NT2/D1 (cell line): Measurements from ENCODE around the gene ATP6V0C.
"Not testable (repeated sequence)": the region's sequence is repeated elsewhere in the genome, so short reads cannot be mapped to it uniquely, and the experiment has no call there.

Experiments
- DNase-seq: peaks from one replicate; pipeline ENCODE4 v3.0.0-alpha.2; 2011; ENCODE audit warnings: low read depth, low spot score
- H3K27me3 ChIP-seq: 2 replicates; pipeline ENCODE4 v1.6.0; 2011; ENCODE audit warnings: mild to moderate bottlenecking; ENCODE audit not compliant: insufficient read length, insufficient read depth
- H3K36me3 ChIP-seq: 2 replicates; pipeline ENCODE4 v1.6.1; 2011; ENCODE audit warnings: mild to moderate bottlenecking, low read length, mixed read lengths; ENCODE audit not compliant: insufficient read depth, insufficient read length
- H3K4me1 ChIP-seq: 2 replicates; pipeline ENCODE4 v1.5.1; 2011; ENCODE audit not compliant: insufficient read depth, insufficient read length
- H3K4me3 ChIP-seq: 2 replicates; pipeline ENCODE4 v1.5.1; 2011; ENCODE audit warnings: low read depth; ENCODE audit not compliant: insufficient read length
- H3K9ac ChIP-seq: 2 replicates; pipeline ENCODE4 v1.6.0; 2011; ENCODE audit warnings: low read depth; ENCODE audit not compliant: insufficient read length
- H3K9me3 ChIP-seq: 2 replicates; pipeline ENCODE4 v1.5.1; 2011; ENCODE audit warnings: mild to moderate bottlenecking, low read length; ENCODE audit not compliant: insufficient read depth
- SUZ12 ChIP-seq: IDR thresholded peaks from 2 replicates; pipeline ENCODE4 v1.6.1; 2011; ENCODE audit not compliant: insufficient read length, insufficient read depth; ENCODE audit errors: extremely low read depth
- YY1 ChIP-seq: IDR thresholded peaks from 2 replicates; pipeline ENCODE4 v1.6.1; 2011; ENCODE audit not compliant: insufficient read length, insufficient read depth
- ZNF274 ChIP-seq: IDR thresholded peaks from 2 replicates; pipeline ENCODE4 v1.6.1; 2011; ENCODE audit warnings: mild to moderate bottlenecking, low read depth, low read length

The ATP6V0C gene

GRCh38 chr16:2533912-2534311 lies 20.2 kb downstream of the ATP6V0C start:
- Histone ChIP-seq H3K27me3 (no peaks in the 10 kb centered on the region), H3K9me3 (no peaks in the 10 kb centered on the region), H3K4me3 (no peak overlapping the region), H3K36me3 (peaks cover 21% of the 10 kb centered on the region), H3K4me1 (peaks cover 23% of the 10 kb centered on the region), H3K9ac (no peak overlapping the region)
- TF ChIP-seq SUZ12 (no peak), YY1 (no peak), ZNF274 (no peak)
- no peak for DNase-seq

DNA sequence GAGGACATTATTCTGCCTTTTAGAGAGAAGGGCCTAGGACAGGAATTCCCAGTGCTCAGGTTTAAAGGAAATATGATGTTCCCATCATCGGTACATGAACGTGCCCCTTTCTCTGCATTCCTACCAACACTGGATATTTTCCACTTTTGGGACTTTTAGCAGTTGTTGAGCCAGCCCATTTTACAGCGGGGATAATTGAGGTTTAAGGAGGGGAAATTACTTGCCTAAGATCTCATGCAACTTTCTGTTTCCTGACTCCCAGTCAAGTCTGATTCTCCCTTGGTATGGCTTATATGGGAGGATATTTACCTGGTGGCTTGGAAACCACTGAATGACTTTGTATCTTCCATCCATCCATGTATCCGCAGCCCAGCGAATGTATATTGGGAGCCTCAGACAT lies 20.6 kb downstream of the ATP6V0C start:
- H3K9me3 ChIP-seq, H3K27me3 ChIP-seq, H3K4me3 ChIP-seq, H3K9ac ChIP-seq, DNase-seq: not testable (repeated sequence)
- Histone ChIP-seq H3K4me1 (peaks cover 23% of the 10 kb centered on the region), H3K36me3 (peaks cover 18% of the 10 kb centered on the region)

DNA sequence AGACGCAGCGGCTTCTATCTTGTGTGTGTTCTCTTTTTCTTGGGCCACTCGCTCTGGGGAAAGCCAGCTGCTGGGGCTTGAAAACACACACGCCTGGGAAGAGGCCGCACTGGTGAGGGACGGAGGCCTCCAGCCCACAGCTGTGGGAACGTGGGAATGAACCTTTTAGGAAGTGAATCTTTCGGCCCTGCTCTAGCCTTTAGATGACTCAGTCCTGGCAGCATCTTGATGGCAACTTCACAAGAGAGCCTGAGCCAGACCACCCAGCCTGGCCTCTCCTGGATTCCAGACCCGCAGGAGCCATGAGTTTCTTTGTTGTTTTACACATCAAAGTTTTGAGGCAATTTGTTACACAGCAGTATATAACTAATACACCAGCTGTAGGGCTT lies 21.9 kb downstream of the ATP6V0C start:
- Histone ChIP-seq H3K27me3 (no peaks in the 10 kb centered on the region), H3K9me3 (no peaks in the 10 kb centered on the region), H3K9ac (peak overlapping the region; percentile 23), H3K36me3 (peaks cover 14% of the 10 kb centered on the region), H3K4me1 (peaks cover 22% of the 10 kb centered on the region), H3K4me3 (no peak overlapping the region)
- DNase-seq = no peak
- TF ChIP-seq ZNF274 (no peak), SUZ12 (no peak), YY1 (no peak)

DNA sequence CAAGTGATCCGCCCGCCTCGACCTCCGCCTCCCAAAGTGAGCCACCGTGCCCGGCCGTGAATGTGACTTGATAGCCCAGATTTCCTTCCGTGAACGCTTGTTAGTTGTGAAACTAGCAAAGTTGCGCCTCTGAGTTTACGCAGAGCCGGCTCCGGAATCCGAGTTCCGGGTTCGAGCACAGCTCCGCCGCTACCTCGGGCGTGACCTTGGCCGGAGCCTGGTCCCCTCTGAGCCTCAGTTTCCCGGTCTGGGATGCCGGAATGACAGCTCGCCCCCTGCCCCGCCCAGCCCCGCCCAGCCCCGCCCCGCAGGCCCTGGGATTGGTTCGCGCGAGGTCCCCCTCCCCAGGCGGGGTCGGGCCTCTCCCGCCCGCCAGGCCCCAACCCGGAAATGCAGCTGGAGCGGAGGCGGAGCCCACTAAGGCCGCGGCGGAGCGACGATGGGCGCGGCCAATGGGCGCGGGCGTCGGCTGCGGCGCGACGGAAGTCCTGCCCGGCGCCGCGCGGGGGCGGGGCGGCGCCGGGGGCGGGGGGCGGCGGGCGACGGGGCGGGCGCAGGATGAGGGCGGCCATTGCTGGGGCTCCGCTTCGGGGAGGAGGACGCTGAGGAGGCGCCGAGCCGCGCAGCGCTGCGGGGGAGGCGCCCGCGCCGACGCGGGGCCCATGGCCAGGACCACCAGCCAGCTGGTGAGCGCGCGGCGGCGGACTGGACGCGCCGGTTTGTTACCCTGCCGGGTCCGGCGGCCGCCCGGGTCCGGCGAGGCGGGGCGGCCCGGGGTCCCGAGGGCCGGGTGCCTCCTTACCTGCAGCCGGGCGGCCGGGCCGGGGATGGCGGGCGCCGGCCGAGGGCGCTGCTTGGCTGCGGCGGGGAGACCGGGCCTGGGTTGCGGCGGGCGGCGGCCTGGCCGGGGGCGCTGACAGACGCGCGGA lies 24.0 kb downstream of the ATP6V0C start, which contains the start of gene PDPK1:
Gene PDPK1, plus strand, starts transcription at position 571 of the 929 bp plus-strand sequence. Its CDS starts 92 bp downstream, at position 663.
- DNase-seq = peak; percentile 95
- peak within 1 kb of the TSS; percentile 76 for H3K4me3 ChIP-seq
- TF ChIP-seq ZNF274 (no peak), SUZ12 (no peak), YY1 (peak; percentile 40)

DNA sequence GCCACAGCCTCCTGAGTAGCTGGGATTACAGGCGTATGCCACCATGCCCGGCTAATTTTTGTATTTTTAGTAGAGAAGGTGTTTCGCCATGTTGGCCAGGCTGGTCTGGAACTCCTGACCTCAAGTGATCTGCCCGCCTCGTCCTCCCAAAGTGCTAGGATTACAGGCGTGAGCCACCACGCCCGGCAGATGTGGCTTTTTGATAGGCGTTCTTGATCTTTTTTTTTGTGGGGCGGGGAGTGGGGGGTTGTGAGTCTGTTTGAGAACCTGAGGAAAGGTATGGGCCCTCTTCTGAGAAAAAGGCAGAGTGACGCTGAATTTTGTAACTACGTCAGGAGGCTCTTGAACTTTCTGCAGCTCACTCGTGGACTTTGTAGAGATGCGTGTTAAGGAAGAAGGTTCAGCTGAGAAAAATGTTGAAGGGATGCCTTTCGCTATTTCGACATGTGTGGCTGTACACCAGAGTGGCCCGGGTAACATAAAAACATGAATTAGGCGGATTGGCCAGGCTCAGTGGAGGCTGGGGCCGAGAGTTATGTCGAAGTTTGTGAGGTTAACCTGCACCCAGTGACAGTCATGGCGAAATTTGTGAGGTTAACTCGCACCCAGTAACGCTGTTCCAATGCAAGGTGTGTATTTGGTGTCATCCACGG lies 25.6 kb downstream of the ATP6V0C start:
- H3K9me3 ChIP-seq, DNase-seq, H3K27me3 ChIP-seq, H3K4me3 ChIP-seq: not testable (repeated sequence)
- H3K9ac ChIP-seq = peak overlapping the region; percentile 45
- peaks cover 15% of the 10 kb centered on the region for H3K4me1 ChIP-seq
- H3K36me3 ChIP-seq = peaks cover 16% of the 10 kb centered on the region

More for the DNA sequence above, 24.0 kb downstream of the ATP6V0C start, which contains the start of gene PDPK1:
- Histone ChIP-seq H3K27me3 (no peaks in the 10 kb centered on the region), H3K4me1 (peaks cover 17% of the 10 kb centered on the region), H3K9me3 (no peaks in the 10 kb centered on the region), H3K9ac (peak within 1 kb of the TSS; percentile 90), H3K36me3 (peaks cover 16% of the 10 kb centered on the region)

DNA sequence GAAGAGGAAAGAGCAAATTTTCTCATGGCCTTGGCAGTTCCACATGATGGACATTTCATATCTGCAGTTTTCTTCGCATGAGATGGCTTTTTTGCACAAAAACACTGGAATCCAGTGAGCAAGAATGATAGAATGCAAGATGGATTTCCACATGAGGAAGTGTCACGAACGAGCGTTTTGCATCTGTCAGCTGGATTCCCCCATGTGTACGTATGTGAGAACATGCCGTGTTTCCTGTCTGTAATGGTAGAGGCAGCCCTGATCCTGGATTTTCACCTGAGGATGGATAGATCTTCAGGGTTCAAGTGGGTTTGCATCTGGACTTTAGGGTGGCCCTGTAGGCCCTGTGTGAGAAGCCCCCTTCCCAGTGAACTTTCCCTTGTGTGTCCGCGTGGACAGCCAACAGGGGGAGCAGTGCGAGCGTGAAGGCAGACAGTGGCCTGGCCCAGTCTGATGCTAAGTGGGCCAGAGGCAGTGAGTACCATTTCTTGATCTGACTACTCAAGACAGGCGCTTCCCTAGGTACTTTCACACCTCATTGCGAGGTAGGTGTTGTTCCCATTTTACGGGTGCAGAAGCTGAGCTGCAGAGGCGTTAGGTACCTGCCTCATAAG lies 26.2 kb downstream of the ATP6V0C start:
- H3K27me3 ChIP-seq, H3K9ac ChIP-seq, DNase-seq, H3K9me3 ChIP-seq, H3K4me3 ChIP-seq: not testable (repeated sequence)
- peaks cover 15% of the 10 kb centered on the region for H3K4me1 ChIP-seq
- peaks cover 17% of the 10 kb centered on the region for H3K36me3 ChIP-seq

DNA sequence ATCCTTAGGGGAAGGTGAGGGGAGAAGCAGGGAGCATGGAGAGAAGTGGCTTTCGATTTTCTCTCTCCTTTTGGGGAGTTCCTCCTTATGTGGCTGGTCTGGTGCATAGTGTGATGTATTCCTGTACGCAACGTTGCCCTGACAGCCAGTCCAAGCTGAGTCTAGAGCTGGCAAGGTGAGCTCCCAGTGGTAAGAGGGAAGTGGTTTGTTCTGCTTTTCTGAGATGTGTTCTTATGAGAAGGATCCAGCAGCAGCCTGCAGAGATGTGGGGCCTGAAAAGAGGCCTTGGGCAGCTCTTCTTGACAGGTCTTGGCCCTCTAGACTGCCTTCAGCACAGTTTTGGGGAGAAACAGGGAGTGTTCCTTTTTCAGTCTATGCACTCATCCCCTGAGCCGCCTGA lies 27.2 kb downstream of the ATP6V0C start:
- H3K4me3 ChIP-seq, H3K9ac ChIP-seq, H3K27me3 ChIP-seq, DNase-seq, H3K9me3 ChIP-seq: not testable (repeated sequence)
- Histone ChIP-seq H3K4me1 (peaks cover 11% of the 10 kb centered on the region), H3K36me3 (peaks cover 19% of the 10 kb centered on the region)

- not testable (repeated sequence) for DNase-seq, H3K9me3 ChIP-seq, H3K9ac ChIP-seq, H3K4me1 ChIP-seq, H3K4me3 ChIP-seq, H3K27me3 ChIP-seq
- H3K36me3 ChIP-seq = peaks cover 19% of the 10 kb centered on the region
These were observed 27.7 kb downstream of the ATP6V0C start for GRCh38 chr16:2541409-2541808.

DNA sequence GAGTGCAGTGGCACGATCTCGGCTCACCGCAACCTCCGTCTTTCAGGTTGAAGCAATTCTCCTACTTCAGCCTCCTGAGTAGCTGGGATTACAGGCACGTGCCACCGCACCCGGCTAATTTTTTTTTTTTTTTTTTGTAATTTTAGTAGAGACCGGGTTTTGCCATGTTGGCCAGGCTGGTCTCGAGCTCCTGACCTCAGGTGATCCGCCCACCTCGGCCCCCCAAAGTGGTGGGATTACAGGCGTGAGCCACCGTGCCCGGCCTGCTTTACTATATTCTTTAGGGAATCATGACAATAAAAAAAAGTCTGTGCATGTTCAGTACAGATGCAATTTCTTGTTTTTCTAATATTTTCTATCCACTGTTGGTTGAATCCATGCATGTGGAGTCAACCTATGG lies 30.0 kb downstream of the ATP6V0C start:
- not testable (repeated sequence) for DNase-seq, H3K9me3 ChIP-seq, H3K27me3 ChIP-seq, H3K4me3 ChIP-seq, H3K4me1 ChIP-seq, H3K9ac ChIP-seq
- H3K36me3 ChIP-seq = peaks cover 19% of the 10 kb centered on the region

GRCh38 chr16:2550283-2550878 lies 36.6 kb downstream of the ATP6V0C start:
- not testable (repeated sequence) for H3K4me3 ChIP-seq, H3K9ac ChIP-seq, H3K27me3 ChIP-seq, H3K36me3 ChIP-seq, DNase-seq, H3K9me3 ChIP-seq, H3K4me1 ChIP-seq
